NCI-H2196 (cell line): ENCODE data around the gene SEC14L5.
A peak's percentile ranks its signal among the peaks of the same experiment; 100 is the strongest.
"Not testable (repeated sequence)": the region's sequence is repeated elsewhere in the genome, so short reads cannot be mapped to it uniquely, and the experiment has no call there.

Experiments
- DNase-seq: peaks from one replicate; lab custom pipeline; 2025; ENCODE audit not compliant: unreplicated experiment; lab: John Stamatoyannopoulos, UW

Gene SEC14L5

GRCh38 chr16:5033256-5034166, 75.4 kb downstream of the SEC14L5 start, which contains the start of gene NAGPA:
Gene NAGPA (minus strand): TSS chr16:5033935. CDS start chr16:5033914, 21 bp downstream.
- DNase-seq: peak; percentile 90

DNA sequence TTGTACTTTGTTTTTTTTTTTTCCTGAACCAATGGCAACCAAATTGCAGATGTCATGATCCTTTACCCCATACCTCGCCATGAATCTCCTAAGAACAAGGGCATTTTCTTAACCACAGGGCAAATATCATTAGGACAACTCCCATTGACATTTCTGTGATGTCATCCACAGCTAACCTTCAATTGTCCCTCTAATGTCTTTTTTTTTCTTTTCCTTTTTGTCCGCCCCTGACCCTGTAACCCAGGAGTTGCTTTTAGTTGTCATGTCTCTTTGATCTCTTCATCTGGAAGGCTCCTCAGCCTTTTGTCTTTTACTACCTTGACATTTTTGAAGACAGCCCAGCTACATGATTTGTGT, 76.0 kb downstream of the SEC14L5 start:
- no peak for DNase-seq

DNA sequence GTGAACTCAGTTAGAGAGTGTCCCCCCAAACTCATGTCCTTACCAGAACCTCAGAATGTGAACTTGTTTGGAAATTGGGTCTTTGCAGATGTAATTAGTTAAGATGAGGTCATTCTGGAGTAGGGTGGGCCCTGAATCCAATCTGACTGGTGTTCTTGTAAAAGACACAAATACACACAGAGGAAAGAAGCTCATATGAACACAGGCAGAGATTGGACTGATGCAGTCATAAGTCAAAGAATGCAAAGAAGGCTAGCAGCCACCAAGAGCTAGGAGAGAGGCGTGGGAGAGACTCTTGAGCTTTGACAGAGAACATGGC, 77.7 kb downstream of the SEC14L5 start:
- DNase-seq: no peak

- DNase-seq: no peak
These were observed 78.4 kb downstream of the SEC14L5 start for GRCh38 chr16:5036228-5037156.

- DNase-seq: no peak
These were observed 82.3 kb downstream of the SEC14L5 start for GRCh38 chr16:5040451-5040850.

- no peak for DNase-seq
These were observed 83.5 kb downstream of the SEC14L5 start for GRCh38 chr16:5041600-5042133.

- no peak for DNase-seq
These were observed 84.5 kb downstream of the SEC14L5 start for GRCh38 chr16:5042574-5043171.

DNA sequence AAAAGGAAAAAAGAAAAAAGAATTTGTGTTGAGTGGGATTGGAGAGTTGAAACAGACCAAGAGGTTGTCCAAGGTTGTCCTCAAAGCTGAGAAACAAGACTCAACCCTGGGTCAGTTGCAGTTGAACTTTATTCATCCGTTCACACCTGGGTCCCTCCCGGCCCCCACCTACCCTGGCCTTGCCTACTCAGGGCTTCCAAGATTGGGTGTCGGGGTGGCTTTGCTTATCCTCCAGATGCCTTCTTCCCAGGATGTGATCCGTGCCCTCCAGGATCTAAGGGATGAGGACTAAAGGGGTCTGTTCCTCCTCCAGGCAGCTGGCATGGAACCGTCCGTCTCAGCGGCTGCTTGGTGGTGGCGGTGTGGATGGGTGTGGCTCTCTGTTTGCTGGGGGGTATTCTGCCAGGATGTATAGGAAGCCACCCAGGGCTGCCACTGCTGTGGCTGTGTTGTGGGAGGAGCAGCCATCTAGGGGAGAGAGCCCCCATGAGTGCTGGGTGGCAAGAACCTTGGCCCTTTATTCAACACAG, 85.9 kb downstream of the SEC14L5 start:
- DNase-seq: no peak

- not testable (repeated sequence) for DNase-seq
These were observed 86.5 kb downstream of the SEC14L5 start for GRCh38 chr16:5044581-5044980.

GRCh38 chr16:5045499-5046115, 87.5 kb downstream of the SEC14L5 start:
- DNase-seq: no peak

- no peak for DNase-seq
These were observed 88.8 kb downstream of the SEC14L5 start for GRCh38 chr16:5046914-5047313.

DNA sequence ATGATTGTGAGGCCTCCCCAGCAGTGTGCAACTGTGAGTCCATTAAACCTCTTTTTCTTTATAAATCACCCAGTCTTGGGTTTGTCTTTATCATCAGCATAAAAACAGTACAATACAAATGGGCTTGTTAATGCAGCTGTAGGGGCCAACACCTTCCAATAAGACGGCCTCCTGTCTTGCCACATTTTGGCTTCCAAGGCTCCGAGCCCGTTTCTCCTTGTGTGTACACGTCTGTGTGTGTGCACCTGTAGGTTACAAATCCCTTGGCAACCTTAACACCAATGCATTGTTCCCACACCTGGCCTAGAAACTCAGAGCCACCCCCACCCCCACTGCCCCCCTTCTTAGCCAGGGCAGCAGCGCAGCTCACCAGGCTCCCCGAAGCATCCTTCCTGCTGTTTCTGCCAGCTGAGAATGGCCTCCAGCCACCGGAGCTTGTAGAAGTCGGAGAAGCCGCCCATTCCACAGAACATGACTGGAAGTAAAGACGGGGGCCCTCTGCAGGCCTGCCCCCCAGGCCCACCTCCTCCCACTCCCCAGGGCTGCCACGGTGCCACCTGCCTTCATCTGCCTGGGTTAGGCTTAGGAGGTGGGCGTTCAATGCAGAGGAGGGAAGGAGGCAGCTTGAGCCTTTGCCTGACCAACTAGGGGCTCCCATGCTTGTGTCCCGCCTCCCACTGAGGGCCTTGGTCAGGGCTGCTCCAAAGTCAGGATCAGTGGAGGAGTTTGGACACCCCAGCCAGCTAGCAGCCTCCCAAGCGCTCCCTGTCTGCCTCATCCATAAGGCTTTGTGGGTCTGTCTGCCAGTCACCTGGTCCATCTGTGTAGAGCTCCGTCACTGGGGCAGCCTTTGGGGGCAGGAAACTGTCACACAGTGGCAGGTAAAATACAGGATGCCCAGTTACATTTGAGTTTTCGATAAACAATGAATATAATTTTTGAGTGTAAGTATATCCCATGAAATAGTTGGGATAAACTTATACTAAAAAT, 97.0 kb downstream of the SEC14L5 start:
- DNase-seq: no peak

GRCh38 chr16:5056352-5056751, 98.2 kb downstream of the SEC14L5 start:
- no peak for DNase-seq

- no peak for DNase-seq
These were observed 100.3 kb downstream of the SEC14L5 start for GRCh38 chr16:5058476-5058875.

GRCh38 chr16:5059386-5060072, 101.4 kb downstream of the SEC14L5 start:
- no peak for DNase-seq

DNA sequence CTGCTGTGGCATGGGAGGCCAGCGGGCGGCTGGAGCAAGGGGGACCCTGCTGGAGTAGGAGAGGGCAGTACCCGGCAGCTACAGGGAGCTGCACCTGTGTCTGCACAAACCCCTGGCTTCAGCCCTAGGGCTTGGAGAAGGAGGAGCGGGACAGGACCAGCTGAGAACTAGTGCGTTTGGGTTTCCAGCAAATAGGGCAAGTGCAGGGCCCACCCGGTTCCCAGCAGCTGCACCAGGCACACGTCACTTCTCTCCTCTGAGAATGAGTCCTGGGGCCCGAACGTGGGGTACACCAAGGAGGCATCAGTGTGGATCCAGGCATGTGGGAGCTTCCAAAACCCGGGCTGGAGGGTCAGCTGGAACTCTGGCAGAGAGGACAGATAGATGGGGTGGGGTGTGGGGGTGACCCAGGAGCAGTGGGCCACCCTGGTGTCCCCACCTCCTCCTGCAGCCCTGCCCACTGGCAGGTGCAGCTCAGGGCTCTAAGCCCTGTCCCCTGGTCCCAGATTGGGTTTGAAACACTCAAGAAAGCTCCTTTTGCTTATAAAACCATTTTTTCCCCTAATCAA, 102.0 kb downstream of the SEC14L5 start:
- no peak for DNase-seq

DNA sequence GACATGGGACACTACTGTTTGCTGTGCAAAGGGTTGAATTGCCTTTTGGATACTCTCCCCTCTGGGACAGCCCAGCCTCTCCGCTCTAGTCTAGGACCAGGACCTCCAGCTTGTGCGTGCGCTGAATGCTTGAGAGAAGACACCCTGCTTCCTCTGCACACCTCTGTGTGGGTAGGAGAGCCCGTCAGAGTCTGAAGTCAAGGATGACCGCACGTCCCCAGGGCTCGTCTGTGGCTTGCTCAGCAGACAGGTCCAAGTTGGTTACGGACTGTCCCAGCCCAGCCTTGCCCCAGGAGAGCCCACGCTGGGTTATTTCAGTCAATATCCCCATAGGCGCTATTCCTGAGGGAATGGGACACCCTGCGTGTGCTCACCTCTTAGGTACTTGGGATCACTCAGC, 103.9 kb downstream of the SEC14L5 start:
- DNase-seq: no peak
